ENCODE data around the gene DEF6.

- TF ChIP-seq, protein P1, sequence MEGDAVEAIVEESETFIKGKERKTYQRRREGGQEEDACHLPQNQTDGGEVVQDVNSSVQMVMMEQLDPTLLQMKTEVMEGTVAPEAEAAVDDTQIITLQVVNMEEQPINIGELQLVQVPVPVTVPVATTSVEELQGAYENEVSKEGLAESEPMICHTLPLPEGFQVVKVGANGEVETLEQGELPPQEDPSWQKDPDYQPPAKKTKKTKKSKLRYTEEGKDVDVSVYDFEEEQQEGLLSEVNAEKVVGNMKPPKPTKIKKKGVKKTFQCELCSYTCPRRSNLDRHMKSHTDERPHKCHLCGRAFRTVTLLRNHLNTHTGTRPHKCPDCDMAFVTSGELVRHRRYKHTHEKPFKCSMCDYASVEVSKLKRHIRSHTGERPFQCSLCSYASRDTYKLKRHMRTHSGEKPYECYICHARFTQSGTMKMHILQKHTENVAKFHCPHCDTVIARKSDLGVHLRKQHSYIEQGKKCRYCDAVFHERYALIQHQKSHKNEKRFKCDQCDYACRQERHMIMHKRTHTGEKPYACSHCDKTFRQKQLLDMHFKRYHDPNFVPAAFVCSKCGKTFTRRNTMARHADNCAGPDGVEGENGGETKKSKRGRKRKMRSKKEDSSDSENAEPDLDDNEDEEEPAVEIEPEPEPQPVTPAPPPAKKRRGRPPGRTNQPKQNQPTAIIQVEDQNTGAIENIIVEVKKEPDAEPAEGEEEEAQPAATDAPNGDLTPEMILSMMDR (IDR thresholded peaks at IDR 0.05), result no peak
- TF ChIP-seq POLR2A (IDR thresholded peaks at IDR 0.05), result no peak
These were observed 62.2 kb downstream of the DEF6 start for GRCh38 chr6:35359744-35360348.

Data from uterus (tissue), 2 donors.